K562 (cell line): ENCODE results near the gene NRF1. TPM values are rescaled to one million over a fixed set of nuclear protein-coding genes. Genes with fewer than 3 reads are reported as not detected.

Experiments used
- ATAC-seq: fragments of 200-7000 bp; cut with Tn5 transposase; 3 replicates; pipeline ENCODE4 v1.9.1; 2020; ENCODE audit warnings: moderate library complexity
- BruUV-seq: library from RNA; stranded (reverse); fragments of 400-500 nt; replicated peaks from 2 replicates; lab custom pipeline; 2021; lab: Mats Ljungman, UMichigan
- CTCF ChIA-PET: fragments of 300-600 bp; formaldehyde crosslinking; extraction: SDS; loops from one replicate; lab custom pipeline; 2021; ENCODE audit warnings: low intra/inter-chr PET ratio; lab: Yijun Ruan, JAX
- POLR2A ChIA-PET: fragments of 300-600, 350-650 bp; sonication (Branson Sonifier 250); formaldehyde crosslinking; extraction: SDS; loops from one replicate; lab custom pipeline; 2021; ENCODE audit warnings: antibody characterized with exemption, inconsistent platforms; lab: Yijun Ruan, JAX
- DNase-seq, 4 experiments: peaks; one replicate each; pipeline versions ENCODE4 v3.0.0 to v3.0.0-alpha.2; 2011 to 2018; ENCODE audit warnings: low spot score in 3 of 4, mixed read lengths in 3 of 4; ENCODE audit errors: extremely low read depth in 1 of 4
- FAIRE-seq: peaks from 2 replicates; lab custom pipeline; 2011; peaks lifted over from hg19 to GRCh38; lab: Jason Lieb, UNC
- H2AFZ ChIP-seq: 2 replicates; pipeline ENCODE4 v1.6.0; 2011; ENCODE audit warnings: low read depth, low read length, control low read depth, inconsistent platforms
- H3K27ac ChIP-seq: fragments of 200-600 bp; 3 replicates; pipeline ENCODE4 v1.8.0; 2011; ENCODE audit warnings: low read depth, mild to moderate bottlenecking, control low read depth, inconsistent platforms, low read length, moderate library complexity, mixed read lengths; ENCODE audit errors: extremely low read depth
- H3K27me3 ChIP-seq, 2 experiments: fragments of 300-600 bp in 1 of 2; 2 replicates in 1 of 2; 3 replicates in 1 of 2; pipeline versions ENCODE4 v1.6.0 to v1.8.0; 2011; ENCODE audit warnings: inconsistent platforms in 2 of 2, low read length in 2 of 2, mild to moderate bottlenecking in 1 of 2, mixed read lengths in 1 of 2, moderate library complexity in 1 of 2; ENCODE audit not compliant: control insufficient read depth in 2 of 2, insufficient read depth in 2 of 2
- H3K36me3 ChIP-seq: fragments of 300-600 bp; 3 replicates; pipeline ENCODE4 v1.8.0; 2011; ENCODE audit warnings: mild to moderate bottlenecking, low read length, inconsistent platforms; ENCODE audit not compliant: control insufficient read depth, insufficient read depth
- H3K4me1 ChIP-seq, 2 experiments: fragments of 200-600 bp in 1 of 2; replicated peaks in 1 of 2; 2 replicates in 1 of 2; 3 replicates in 1 of 2; pipeline versions ENCODE4 v1.5.1 to v1.8.0; 2011; ENCODE audit warnings: inconsistent platforms in 2 of 2, low read length in 2 of 2, mild to moderate bottlenecking in 1 of 2, mixed read lengths in 1 of 2, moderate library complexity in 1 of 2; ENCODE audit not compliant: control insufficient read depth in 2 of 2, insufficient read depth in 2 of 2
- H3K4me2 ChIP-seq: 2 replicates; pipeline ENCODE4 v1.6.1; 2011; ENCODE audit warnings: low read length, control low read depth, inconsistent platforms, mixed read lengths; ENCODE audit not compliant: insufficient read depth
- H3K4me3 ChIP-seq: fragments of 200-600 bp; sonication (generic), shearing (Covaris generic); 2 replicates; pipeline ENCODE4 v1.5.1; 2016; ENCODE audit warnings: control low read depth, inconsistent platforms
- H3K79me2 ChIP-seq: fragments of 200-600 bp; 3 replicates; pipeline ENCODE4 v1.8.0; 2011; ENCODE audit warnings: low read length, inconsistent platforms; ENCODE audit not compliant: control insufficient read depth, insufficient read depth
- H3K9ac ChIP-seq, 2 experiments: 2 replicates each; pipeline versions ENCODE4 v1.6.0 to v1.6.1; 2011; ENCODE audit warnings: low read depth in 2 of 2, low read length in 2 of 2, control low read depth in 1 of 2, inconsistent platforms in 1 of 2, mild to moderate bottlenecking in 1 of 2, mixed read lengths in 1 of 2; ENCODE audit not compliant: insufficient read depth in 1 of 2
- H3K9me1 ChIP-seq: one replicate; pipeline ENCODE4 v1.6.0; 2011; ENCODE audit warnings: inconsistent platforms, mild to moderate bottlenecking, low read length, moderate library complexity; ENCODE audit not compliant: control insufficient read depth, insufficient read depth
- H3K9me3 ChIP-seq: replicated peaks from 2 replicates; pipeline ENCODE4 v1.5.1; 2011; ENCODE audit warnings: low read depth, low read length, inconsistent platforms; ENCODE audit not compliant: control insufficient read depth, insufficient read depth
- H4K20me1 ChIP-seq: replicated peaks from 2 replicates; pipeline ENCODE4 v1.6.1; 2011; ENCODE audit warnings: low read length, inconsistent platforms, mixed read lengths; ENCODE audit not compliant: control insufficient read depth, insufficient read depth
- BHLHE40 ChIP-seq: IDR thresholded peaks from 2 replicates; pipeline ENCODE4 v1.6.1; 2011; ENCODE audit warnings: low read length, improper control_type of control experiment
- ELF2 ChIP-seq: fragments of 250-450 bp; sonication (Bioruptor Pico); IDR thresholded peaks from 2 replicates; pipeline ENCODE4 v1.5.0; 2021; ENCODE audit warnings: mild to moderate bottlenecking
- FOXK2 ChIP-seq, 2 experiments: fragments of 450-650 bp; IDR thresholded peaks in 1 of 2; conservative IDR thresholded peaks in 1 of 2; 2 replicates each; pipeline ENCODE4 v1.6.1; 2016; ENCODE audit warnings: low read depth in 2 of 2, mild to moderate bottlenecking in 1 of 2
- L3MBTL2 ChIP-seq: fragments of 450-650 bp; IDR thresholded peaks from 2 replicates; pipeline ENCODE4 v1.6.1; 2016; ENCODE audit warnings: mild to moderate bottlenecking, moderate library complexity
- USF1 ChIP-seq: sonication (generic); formaldehyde crosslinking; IDR thresholded peaks from 2 replicates; pipeline ENCODE4 v1.9.0; 2022; ENCODE audit warnings: mild to moderate bottlenecking, missing genetic modification reagents
- WGBS: fragments of 100-300 bp; shearing (Covaris generic); methylation state at CpG from one replicate; pipeline ENCODE4 v1.1.6; 2016; ENCODE audit warnings: low coverage, mixed read lengths; ENCODE audit not compliant: insufficient coverage; ENCODE audit errors: missing lambda C conversion rate; 5-methylcytosine and 5-hydroxymethylcytosine counted together
- in situ Hi-C: fragments of 300-500 bp; cut with MboI; formaldehyde crosslinking; loops from 4 replicates; pipeline ENCODE4 v1.15.0; 2018; ENCODE audit warnings: inconsistent platforms, mixed read lengths
- intact Hi-C: fragments of 100-400 bp; cut with micrococcal nuclease; formaldehyde crosslinking; loops from 2 replicates; pipeline ENCODE4 v1.14.2; 2022
- polyA plus RNA-seq, 8 experiments: library from polyadenylated mRNA; depleted of rRNA in 4 of 8; stranded (reverse) in 5 of 8; unstranded in 3 of 8; fragments of >200 nt; fragmentation: Nextera tagmentation in 2 of 8; fragmentation: Illumina TruSeq in 1 of 8; extraction: Ambion mirVana in 2 of 8; extraction: Trizol in 1 of 8; gene quantifications; 2 replicates each; pipeline versions ENCODE4 v1.2.1 to v1.2.3, GENCODE V29; 2011 to 2014; ENCODE audit warnings: inconsistent platforms in 1 of 8, missing spikeins in 1 of 8
- total RNA-seq, 7 experiments: library from RNA; depleted of rRNA in 6 of 7; stranded (reverse); fragments of >200 nt in 6 of 7; fragmentation: Illumina TruSeq in 2 of 7; extraction: Trizol in 2 of 7; gene quantifications; 2 replicates each; pipeline versions ENCODE4 v1.2.1 to v1.2.3, GENCODE V29; 2011 to 2021; ENCODE audit warnings: low replicate concordance in 1 of 7

Gene NRF1
- total and polyA plus RNA-seq, 9 of the 15 experiments (the other 6 are each of a cell fraction or from before 2014, with no cell fraction given), result 8.6 to 28.8 (median 20.3) TPM

GRCh38 chr7:129800901-129801300 is 189.4 kb downstream of the NRF1 start:
- CTCF ChIA-PET, result no interaction called here
- H3K4me1 ChIP-seq, result peaks cover 4 to 27% of the 10 kb centered on the region in 2 experiments; a peak in 3 of 5 replicates
- H2AFZ ChIP-seq, result no peak overlapping the region
- POLR2A ChIA-PET, result interaction anchor here (0.8 to 1.7 kb wide), 2 partner anchors 11 to 12 kb away, joined by 3 to 10 read pairs; no protein-coding TSS in a partner anchor
- H3K9ac ChIP-seq, result peak overlapping the region in 1 of 2 experiments; percentile 39; a peak in 1 of 4 replicates
- H4K20me1 ChIP-seq, result no peaks in the 10 kb centered on the region
- DNase-seq (peak in 1 of 4 experiments; percentile 7), ATAC-seq (no peak), FAIRE-seq (no peak)
- H3K79me2 ChIP-seq, result no peaks in the 10 kb centered on the region
- H3K4me3 ChIP-seq, result no peak overlapping the region
- no peaks in the 10 kb centered on the region for H3K27me3 ChIP-seq
- no peaks in the 10 kb centered on the region for H3K9me1 ChIP-seq
- intact Hi-C loops (no loop called here), in situ Hi-C loops (no loop called here)
- peak; percentile 18; the same call in 1 of the 2 replicates for TF ChIP-seq USF1 (CRISPR knock-in tag)
- TF ChIP-seq L3MBTL2, result peak; percentile 32; the same call in 1 of the 2 replicates
- TF ChIP-seq FOXK2 (conservative IDR thresholded peaks at IDR 0.05 in 1 of 2, IDR thresholded peaks at IDR 0.05 in 1 of 2; ENCODE audit: low read depth in 2 of 2), result no peak
- no peak for TF ChIP-seq ELF2 (CRISPR knock-in tag)
- peak; percentile 57; the same call in 1 of the 2 replicates for TF ChIP-seq BHLHE40
- BruUV-seq, result no TSS peak
- no peaks in the 10 kb centered on the region for H3K9me3 ChIP-seq
- H3K36me3 ChIP-seq, result no peaks in the 10 kb centered on the region
- H3K27ac ChIP-seq, result no peak overlapping the region
- WGBS, result 40% methylated on average over 7 of the region's 7 CpGs
- no peak overlapping the region for H3K4me2 ChIP-seq
